PFSK-1 (cell line): Measurements from ENCODE around the gene FSD2.

Experiments used
- FOXP2 ChIP-seq: optimal IDR thresholded peaks from 2 replicates; pipeline ENCODE3; 2011; ENCODE audit warnings: borderline replicate concordance, control low read depth, inconsistent platforms; ENCODE audit not compliant: insufficient read depth; ENCODE audit errors: extremely low read length, extremely low read depth
- POLR2AphosphoS5 ChIP-seq: IDR thresholded peaks from 2 replicates; pipeline ENCODE4 v1.6.1; 2012; ENCODE audit warnings: low read depth, mild to moderate bottlenecking, control low read depth, low read length, moderate library complexity
- REST ChIP-seq, 2 experiments: IDR thresholded peaks; 2 replicates each; pipeline versions ENCODE4 v1.6.1 to v1.8.0; 2011 to 2012; ENCODE audit warnings: low read depth in 2 of 2, low read length in 2 of 2, control low read depth in 1 of 2, inconsistent platforms in 1 of 2, mild to moderate bottlenecking in 1 of 2, moderate library complexity in 1 of 2; ENCODE audit not compliant: insufficient read depth in 1 of 2
- SIN3A ChIP-seq: IDR thresholded peaks from 2 replicates; pipeline ENCODE4 v1.6.1; 2012; ENCODE audit warnings: mild to moderate bottlenecking, low read length, moderate library complexity, borderline replicate concordance; ENCODE audit not compliant: insufficient read depth
- TAF1 ChIP-seq: IDR thresholded peaks from 2 replicates; pipeline ENCODE4 v1.6.1; 2012; ENCODE audit warnings: low read length, control low read depth, borderline replicate concordance; ENCODE audit not compliant: insufficient read depth

GRCh38 chr15:82743810-82744209 lies 62.1 kb downstream of the FSD2 start:
- TF ChIP-seq POLR2AphosphoS5, result no peak
- no peak for TF ChIP-seq SIN3A
- TF ChIP-seq REST (IDR thresholded peaks at IDR 0.05; ENCODE audit: insufficient read depth in 1 of 2, low read depth in 2 of 2, low read length in 2 of 2), result no peak
- TF ChIP-seq TAF1, result no peak
- TF ChIP-seq FOXP2, result no peak
